MM.1S (cell line): Measurements from ENCODE around the gene SNTG2.

Experiments
- DNase-seq: peaks from one replicate; pipeline ENCODE4 v3.0.0-alpha.2; 2015
- H2AFZ ChIP-seq: fragments of 300-600 bp; sonication (generic); 2 replicates; pipeline ENCODE4 v1.6.0; 2016; ENCODE audit warnings: antibody characterized with exemption, low read length
- H3F3A ChIP-seq: fragments of 300-600 bp; sonication (generic); 2 replicates; pipeline ENCODE4 v1.6.1; 2016; ENCODE audit warnings: mild to moderate bottlenecking, antibody characterized with exemption, low read length, moderate library complexity, mixed read lengths; ENCODE audit not compliant: insufficient read depth
- H3K27ac ChIP-seq: fragments of 300-600 bp; sonication (generic); 2 replicates; pipeline ENCODE4 v1.5.1; 2016; ENCODE audit warnings: mild to moderate bottlenecking, low read length
- H3K27me3 ChIP-seq: fragments of 300-600 bp; sonication (generic); replicated peaks from 2 replicates; pipeline ENCODE4 v1.6.0; 2016; ENCODE audit warnings: low read length; ENCODE audit not compliant: insufficient read depth
- H3K36me3 ChIP-seq: fragments of 300-600 bp; sonication (generic); replicated peaks from 2 replicates; pipeline ENCODE4 v1.6.1; 2016; ENCODE audit warnings: mild to moderate bottlenecking, low read length, mixed read lengths; ENCODE audit not compliant: insufficient read depth
- H3K4me1 ChIP-seq: fragments of 300-600 bp; sonication (generic); 2 replicates; pipeline ENCODE4 v1.6.1; 2016; ENCODE audit warnings: low read length, mixed read lengths
- H3K4me2 ChIP-seq: fragments of 300-600 bp; sonication (generic); 2 replicates; pipeline ENCODE4 v1.6.0; 2016; ENCODE audit warnings: low read depth, low read length
- H3K4me3 ChIP-seq: fragments of 300-600 bp; sonication (generic); 2 replicates; pipeline ENCODE4 v1.5.1; 2016; ENCODE audit warnings: low read length, mixed read lengths
- H3K79me2 ChIP-seq: fragments of 300-600 bp; sonication (generic); 2 replicates; pipeline ENCODE4 v1.6.1; 2016; ENCODE audit warnings: mixed run types, low read length, mixed read lengths
- H3K9ac ChIP-seq: fragments of 300-600 bp; sonication (generic); 2 replicates; pipeline ENCODE4 v1.6.1; 2016; ENCODE audit warnings: low read length, mixed read lengths
- H3K9me2 ChIP-seq: fragments of 300-600 bp; sonication (generic); replicated peaks from 2 replicates; pipeline ENCODE4 v1.6.1; 2016; ENCODE audit warnings: mild to moderate bottlenecking, low read length, mixed read lengths; ENCODE audit not compliant: insufficient read depth
- H3K9me3 ChIP-seq: fragments of 300-600 bp; sonication (generic); replicated peaks from 2 replicates; pipeline ENCODE4 v1.6.1; 2016; ENCODE audit warnings: mild to moderate bottlenecking, low read length, mixed read lengths; ENCODE audit not compliant: insufficient read depth
- H4K20me1 ChIP-seq: fragments of 300-600 bp; sonication (generic); 2 replicates; pipeline ENCODE4 v1.6.1; 2016; ENCODE audit warnings: mild to moderate bottlenecking, low read length, moderate library complexity, mixed read lengths; ENCODE audit not compliant: insufficient read depth
- EZH2 ChIP-seq: fragments of 300-600 bp; sonication (generic); optimal IDR thresholded peaks from 2 replicates; pipeline ENCODE3; 2017; ENCODE audit warnings: low read depth, mild to moderate bottlenecking, antibody characterized with exemption, low read length, mixed read lengths
- EZH2phosphoT487 ChIP-seq: fragments of 300-600 bp; sonication (generic); IDR thresholded peaks from 2 replicates; pipeline ENCODE4 v1.6.1; 2018; ENCODE audit warnings: antibody characterized with exemption, low read length
- TF ChIP-seq, protein P1 (sequence below): fragments of 300-600 bp; sonication (generic); IDR thresholded peaks from 2 replicates; pipeline ENCODE4 v1.5.1; 2016; ENCODE audit warnings: antibody characterized with exemption, low read length, mixed read lengths

The SNTG2 gene

DNA sequence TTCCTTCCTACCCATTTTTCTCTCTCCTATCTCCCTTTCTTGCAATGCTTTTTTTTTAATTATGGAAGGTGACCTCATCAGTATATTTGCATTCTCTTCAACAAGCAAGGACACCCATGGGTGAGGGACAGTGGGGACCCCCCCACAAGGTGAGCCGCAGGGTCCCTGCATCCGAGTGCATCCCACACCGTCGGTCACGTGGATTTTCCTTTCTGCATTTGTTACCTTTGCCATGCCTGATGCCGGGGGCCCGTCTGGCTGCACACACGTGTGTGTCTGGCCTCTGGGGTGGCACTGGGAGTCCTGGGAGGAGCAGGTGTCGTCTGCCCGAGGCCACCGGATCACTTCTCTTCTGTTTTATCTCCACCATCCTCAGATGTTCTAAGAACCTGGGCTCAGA is 30.1 kb upstream of the SNTG2 start:
- Histone ChIP-seq H3K9me2 (no peaks in the 10 kb centered on the region), H3K27me3 (no peaks in the 10 kb centered on the region), H4K20me1 (no peaks in the 10 kb centered on the region), H2AFZ (no peak overlapping the region), H3K4me1 (no peaks in the 10 kb centered on the region), H3K4me2 (no peak overlapping the region), H3K9ac (no peak overlapping the region), H3K79me2 (no peaks in the 10 kb centered on the region), H3K36me3 (no peaks in the 10 kb centered on the region), H3F3A (no peaks in the 10 kb centered on the region), H3K4me3 (no peak overlapping the region), H3K27ac (no peak overlapping the region), H3K9me3 (no peaks in the 10 kb centered on the region)
- no peak for DNase-seq
- no peak for TF ChIP-seq EZH2phosphoT487
- TF ChIP-seq, protein P1, sequence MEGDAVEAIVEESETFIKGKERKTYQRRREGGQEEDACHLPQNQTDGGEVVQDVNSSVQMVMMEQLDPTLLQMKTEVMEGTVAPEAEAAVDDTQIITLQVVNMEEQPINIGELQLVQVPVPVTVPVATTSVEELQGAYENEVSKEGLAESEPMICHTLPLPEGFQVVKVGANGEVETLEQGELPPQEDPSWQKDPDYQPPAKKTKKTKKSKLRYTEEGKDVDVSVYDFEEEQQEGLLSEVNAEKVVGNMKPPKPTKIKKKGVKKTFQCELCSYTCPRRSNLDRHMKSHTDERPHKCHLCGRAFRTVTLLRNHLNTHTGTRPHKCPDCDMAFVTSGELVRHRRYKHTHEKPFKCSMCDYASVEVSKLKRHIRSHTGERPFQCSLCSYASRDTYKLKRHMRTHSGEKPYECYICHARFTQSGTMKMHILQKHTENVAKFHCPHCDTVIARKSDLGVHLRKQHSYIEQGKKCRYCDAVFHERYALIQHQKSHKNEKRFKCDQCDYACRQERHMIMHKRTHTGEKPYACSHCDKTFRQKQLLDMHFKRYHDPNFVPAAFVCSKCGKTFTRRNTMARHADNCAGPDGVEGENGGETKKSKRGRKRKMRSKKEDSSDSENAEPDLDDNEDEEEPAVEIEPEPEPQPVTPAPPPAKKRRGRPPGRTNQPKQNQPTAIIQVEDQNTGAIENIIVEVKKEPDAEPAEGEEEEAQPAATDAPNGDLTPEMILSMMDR = no peak
- no peak for TF ChIP-seq EZH2

DNA sequence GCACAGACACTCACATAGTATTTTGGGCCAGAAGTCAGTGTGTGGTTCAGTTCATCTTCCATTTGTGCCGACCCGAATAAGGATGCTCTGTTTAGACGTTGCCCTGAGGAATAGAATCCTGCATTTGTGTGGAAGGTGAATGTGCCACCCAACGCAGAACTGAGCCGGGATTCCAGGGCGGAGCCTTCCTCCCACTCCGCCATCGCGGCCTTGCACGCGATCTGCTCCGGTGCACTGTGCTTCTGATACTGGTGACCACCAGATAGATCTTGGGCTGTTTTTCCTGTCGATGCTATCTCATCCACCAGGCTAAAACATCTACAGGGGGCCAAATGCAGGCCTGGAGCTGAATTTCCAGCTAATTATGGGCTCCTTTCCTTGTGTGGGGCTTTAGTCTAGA is 29.6 kb upstream of the SNTG2 start:
- H3K79me2 ChIP-seq = no peaks in the 10 kb centered on the region
- DNase-seq = no peak
- TF ChIP-seq, protein P1 = no peak
- TF ChIP-seq EZH2 (no peak), EZH2phosphoT487 (no peak)

DNA sequence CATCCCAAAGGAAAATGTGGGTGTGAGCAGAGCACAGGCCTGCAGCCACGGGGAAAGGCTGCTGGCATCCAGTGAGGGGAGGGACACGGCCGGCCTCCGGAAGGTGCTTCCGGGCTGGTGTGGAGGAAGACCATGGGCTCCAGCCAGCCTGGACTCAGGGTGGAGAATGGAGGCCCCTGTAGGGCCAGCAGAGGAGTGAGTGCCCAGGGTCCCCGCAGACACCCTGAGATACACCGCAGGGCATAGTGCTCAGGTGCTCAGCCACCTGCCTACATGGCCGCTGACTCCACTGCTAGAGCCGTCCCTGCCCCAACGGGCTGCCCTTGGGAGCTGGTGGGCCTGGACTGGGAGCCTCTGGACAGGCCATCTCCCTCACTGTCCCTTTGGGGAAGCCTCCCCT is 28.5 kb upstream of the SNTG2 start:
- Histone ChIP-seq H3K79me2 (no peaks in the 10 kb centered on the region), H3K36me3 (no peaks in the 10 kb centered on the region), H3K9me2 (no peaks in the 10 kb centered on the region), H3K27me3 (no peaks in the 10 kb centered on the region), H2AFZ (no peak overlapping the region), H3K4me3 (no peak overlapping the region), H3K4me2 (no peak overlapping the region), H3K27ac (no peak overlapping the region), H3K9me3 (no peaks in the 10 kb centered on the region), H4K20me1 (no peaks in the 10 kb centered on the region), H3K9ac (no peak overlapping the region), H3K4me1 (no peaks in the 10 kb centered on the region), H3F3A (no peaks in the 10 kb centered on the region)
- TF ChIP-seq EZH2phosphoT487 (no peak), EZH2 (no peak)
- TF ChIP-seq, protein P1 = no peak
- no peak for DNase-seq

More for the DNA sequence above, 29.6 kb upstream of the SNTG2 start:
- H3K4me3 ChIP-seq = no peak overlapping the region
- no peak overlapping the region for H3K4me2 ChIP-seq
- H3F3A ChIP-seq = no peaks in the 10 kb centered on the region
- H4K20me1 ChIP-seq = no peaks in the 10 kb centered on the region
- H3K27me3 ChIP-seq = no peaks in the 10 kb centered on the region
- H3K4me1 ChIP-seq = no peaks in the 10 kb centered on the region
- H2AFZ ChIP-seq = no peak overlapping the region
- no peaks in the 10 kb centered on the region for H3K9me3 ChIP-seq
- H3K27ac ChIP-seq = no peak overlapping the region
- H3K9me2 ChIP-seq = no peaks in the 10 kb centered on the region
- H3K36me3 ChIP-seq = no peaks in the 10 kb centered on the region
- H3K9ac ChIP-seq = no peak overlapping the region
